Gastroesophageal sphincter (tissue), 4 donors: ENCODE measurements around the gene FZD2. TPM values are rescaled to one million over a fixed set of nuclear protein-coding genes. Genes with fewer than 3 reads are reported as not detected.

Experiments used
- ATAC-seq: fragments of 150-250 bp; one replicate; pipeline ENCODE4 v1.9.1; 2016; ENCODE audit warnings: mild to moderate bottlenecking, moderate library complexity
- H3K27ac ChIP-seq, 4 donors: fragments of 200-600 bp; sonication (generic) in 3 of 4; 1 replicate in 3 of 4; 2 replicates in 1 of 4; pipeline ENCODE4 v1.5.1; 2016 to 2019
- H3K27me3 ChIP-seq: fragments of 200-600 bp; sonication (generic); one replicate; pipeline ENCODE4 v1.5.1; 2019
- H3K36me3 ChIP-seq, 2 donors: fragments of 200-600 bp; sonication (generic); one replicate each; pipeline ENCODE4 v1.5.1; 2019; ENCODE audit warnings: control low read depth in 1 of 2
- H3K4me1 ChIP-seq, 3 donors: fragments of 200-600 bp; sonication (generic); 1 replicate in 2 of 3; 2 replicates in 1 of 3; pipeline ENCODE4 v1.5.1; 2016 to 2019; ENCODE audit warnings: control low read depth in 2 of 3
- H3K4me3 ChIP-seq, 2 donors: fragments of 200-600 bp; sonication (generic); one replicate each; pipeline ENCODE4 v1.5.1; 2019; ENCODE audit warnings: mild to moderate bottlenecking in 1 of 2, moderate library complexity in 1 of 2
- H3K9me3 ChIP-seq, 3 donors: fragments of 200-600 bp; sonication (generic); one replicate each; pipeline ENCODE4 v1.5.1; 2017 to 2019; ENCODE audit warnings: control low read depth in 2 of 3
- CTCF ChIP-seq, 4 experiments: fragments of 200-600 bp in 2 of 4; fragments of 450-650 bp in 2 of 4; sonication (generic) in 1 of 4; IDR thresholded peaks; one replicate each; pipeline ENCODE4 v1.5.1; 2017 to 2019; ENCODE audit warnings: antibody characterized with exemption in 4 of 4, mild to moderate bottlenecking in 2 of 4, moderate library complexity in 2 of 4
- EP300 ChIP-seq: sonication (generic); formaldehyde crosslinking; IDR thresholded peaks from one replicate; pipeline ENCODE4 v1.6.1; 2017; ENCODE audit warnings: antibody characterized with exemption, mild to moderate bottlenecking
- POLR2A ChIP-seq, 2 donors: fragments of 450-650 bp; IDR thresholded peaks; one replicate each; pipeline ENCODE4 v1.6.1; 2017; ENCODE audit warnings: antibody characterized with exemption in 2 of 2, mild to moderate bottlenecking in 2 of 2, moderate library complexity in 1 of 2
- POLR2AphosphoS5 ChIP-seq: sonication (generic); formaldehyde crosslinking; IDR thresholded peaks from one replicate; pipeline ENCODE4 v1.6.1; 2017; ENCODE audit warnings: antibody characterized with exemption
- WGBS, 2 donors: methylation state at CpG; one replicate each; pipeline ENCODE4 v1.1.5; 2018; ENCODE audit warnings: low coverage in 1 of 2; 5-methylcytosine and 5-hydroxymethylcytosine counted together
- total RNA-seq, 4 donors: library from RNA; depleted of rRNA; stranded (reverse); fragments of >200 nt; gene quantifications; one replicate each; pipeline ENCODE4 v1.1.0, GENCODE V29; 2016

Gene FZD2
- total RNA-seq, 4 donors from 2014 or later = 1.5 to 2.7 (median 1.6) TPM

- 74 to 86% methylated on average over 15 to 24 of the region's 26 CpGs for WGBS, 2 donors
- Histone ChIP-seq H3K27me3 (peaks cover 28% of the 10 kb centered on the region), H3K4me1 (no peaks in the 10 kb centered on the region), H3K9me3 (peaks cover 0 to 11% (median 0%) of the 10 kb centered on the region in 3 donors), H3K27ac (no peak overlapping the region), H3K36me3 (no peaks in the 10 kb centered on the region), H3K4me3 (no peak overlapping the region)
- TF ChIP-seq POLR2A (IDR thresholded peaks at IDR 0.05) (no peak), EP300 (no peak), POLR2AphosphoS5 (no peak), CTCF (IDR thresholded peaks at IDR 0.05) (no peak)
- no peak for ATAC-seq
Measured at GRCh38 chr17:44568945-44569858, 11.9 kb downstream of the FZD2 start.

GRCh38 chr17:44572801-44573200 is 15.5 kb downstream of the FZD2 start:
- no peak for ATAC-seq
- Histone ChIP-seq H3K4me3 (no peak overlapping the region), H3K27me3 (peaks cover 13% of the 10 kb centered on the region), H3K36me3 (no peaks in the 10 kb centered on the region), H3K9me3 (no peaks in the 10 kb centered on the region), H3K27ac (no peak overlapping the region), H3K4me1 (no peaks in the 10 kb centered on the region)
- WGBS, 2 donors = 78 to 100% methylated on average over 1 to 2 of the region's 2 CpGs
- TF ChIP-seq POLR2A (IDR thresholded peaks at IDR 0.05) = no peak
- no peak for TF ChIP-seq POLR2AphosphoS5
- TF ChIP-seq CTCF (IDR thresholded peaks at IDR 0.05) = no peak
- no peak for TF ChIP-seq EP300

GRCh38 chr17:44575403-44575802 is 18.1 kb downstream of the FZD2 start:
- H3K4me3 ChIP-seq = no peak overlapping the region
- no peaks in the 10 kb centered on the region for H3K9me3 ChIP-seq
- H3K27ac ChIP-seq = no peak overlapping the region
- 33 to 47% methylated on average over 1 to 2 of the region's 2 CpGs for WGBS, 2 donors
- no peak for ATAC-seq
- TF ChIP-seq CTCF (IDR thresholded peaks at IDR 0.05) = no peak
- TF ChIP-seq EP300 = no peak
- TF ChIP-seq POLR2AphosphoS5 = no peak
- no peak for TF ChIP-seq POLR2A (IDR thresholded peaks at IDR 0.05)
- peaks cover 29% of the 10 kb centered on the region for H3K27me3 ChIP-seq
- H3K4me1 ChIP-seq = no peaks in the 10 kb centered on the region
- no peaks in the 10 kb centered on the region for H3K36me3 ChIP-seq

GRCh38 chr17:44578947-44579346 is 21.7 kb downstream of the FZD2 start:
- Histone ChIP-seq H3K4me1 (no peaks in the 10 kb centered on the region), H3K9me3 (no peaks in the 10 kb centered on the region), H3K27ac (no peak overlapping the region), H3K36me3 (no peaks in the 10 kb centered on the region), H3K27me3 (peaks cover 38% of the 10 kb centered on the region), H3K4me3 (no peak overlapping the region)
- ATAC-seq = no peak
- TF ChIP-seq EP300 (no peak), POLR2A (IDR thresholded peaks at IDR 0.05) (no peak), CTCF (IDR thresholded peaks at IDR 0.05) (no peak), POLR2AphosphoS5 (no peak)
- 0 to 73% methylated on average over 1 to 4 of the region's 4 CpGs for WGBS, 2 donors

- Histone ChIP-seq H3K4me1 (no peaks in the 10 kb centered on the region), H3K4me3 (no peak overlapping the region), H3K27me3 (peaks cover 38% of the 10 kb centered on the region), H3K27ac (no peak overlapping the region), H3K36me3 (no peaks in the 10 kb centered on the region), H3K9me3 (no peaks in the 10 kb centered on the region)
- ATAC-seq = no peak
- WGBS, 2 donors = 83 to 86% methylated on average over 3 to 8 of the region's 11 CpGs
- TF ChIP-seq POLR2A (IDR thresholded peaks at IDR 0.05) = no peak
- no peak for TF ChIP-seq EP300
- no peak for TF ChIP-seq POLR2AphosphoS5
- TF ChIP-seq CTCF (IDR thresholded peaks at IDR 0.05) = no peak
Measured at GRCh38 chr17:44581868-44582267, 24.6 kb downstream of the FZD2 start.
